ENCODE data around the gene SOD1.

DNA sequence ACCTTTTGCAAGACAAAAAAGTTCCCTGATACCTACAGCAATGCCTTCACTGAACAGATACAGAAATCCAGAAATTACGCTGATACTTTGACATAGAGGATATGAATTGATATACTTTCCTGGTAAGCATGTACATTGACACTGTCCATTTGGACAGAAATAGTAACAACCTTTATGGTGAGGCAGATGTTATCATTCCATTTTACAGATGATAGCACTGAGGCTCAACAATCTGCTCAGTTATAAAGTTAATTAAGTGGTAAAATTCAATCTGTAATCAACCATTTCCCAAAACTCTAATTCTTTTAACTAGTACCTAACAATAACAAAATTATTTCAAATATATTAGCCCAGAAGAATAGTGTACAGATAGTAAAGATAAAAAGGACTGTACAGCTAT is 51.8 kb downstream of the SOD1 start:
- TF ChIP-seq, protein P1, sequence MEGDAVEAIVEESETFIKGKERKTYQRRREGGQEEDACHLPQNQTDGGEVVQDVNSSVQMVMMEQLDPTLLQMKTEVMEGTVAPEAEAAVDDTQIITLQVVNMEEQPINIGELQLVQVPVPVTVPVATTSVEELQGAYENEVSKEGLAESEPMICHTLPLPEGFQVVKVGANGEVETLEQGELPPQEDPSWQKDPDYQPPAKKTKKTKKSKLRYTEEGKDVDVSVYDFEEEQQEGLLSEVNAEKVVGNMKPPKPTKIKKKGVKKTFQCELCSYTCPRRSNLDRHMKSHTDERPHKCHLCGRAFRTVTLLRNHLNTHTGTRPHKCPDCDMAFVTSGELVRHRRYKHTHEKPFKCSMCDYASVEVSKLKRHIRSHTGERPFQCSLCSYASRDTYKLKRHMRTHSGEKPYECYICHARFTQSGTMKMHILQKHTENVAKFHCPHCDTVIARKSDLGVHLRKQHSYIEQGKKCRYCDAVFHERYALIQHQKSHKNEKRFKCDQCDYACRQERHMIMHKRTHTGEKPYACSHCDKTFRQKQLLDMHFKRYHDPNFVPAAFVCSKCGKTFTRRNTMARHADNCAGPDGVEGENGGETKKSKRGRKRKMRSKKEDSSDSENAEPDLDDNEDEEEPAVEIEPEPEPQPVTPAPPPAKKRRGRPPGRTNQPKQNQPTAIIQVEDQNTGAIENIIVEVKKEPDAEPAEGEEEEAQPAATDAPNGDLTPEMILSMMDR (IDR thresholded peaks at IDR 0.05; ENCODE audit: low read length), result no peak
- no peak for TF ChIP-seq EZH2 (IDR thresholded peaks at IDR 0.05; ENCODE audit: borderline replicate concordance, low read length)

Measured in OCI-LY1 (cell line).